ENCODE results near the gene BDKRB1.

The BDKRB1 gene

GRCh38 chr14:96260341-96260821 is 4.4 kb downstream of the BDKRB1 start:
- ATAC-seq (ENCODE audit: low read depth), result no peak
- peaks cover 4% of the 10 kb centered on the region for H3K9me3 Mint-ChIP-seq
- no peak overlapping the region for H3K4me3 Mint-ChIP-seq
- peaks cover 3% of the 10 kb centered on the region for H3K27me3 Mint-ChIP-seq
- H3K4me1 Mint-ChIP-seq, result no peaks in the 10 kb centered on the region
- no peaks in the 10 kb centered on the region for H3K36me3 Mint-ChIP-seq
- DNase-seq (ENCODE audit: low spot score in 2 of 2), result no peak
- no peak overlapping the region for H3K27ac Mint-ChIP-seq

DNA sequence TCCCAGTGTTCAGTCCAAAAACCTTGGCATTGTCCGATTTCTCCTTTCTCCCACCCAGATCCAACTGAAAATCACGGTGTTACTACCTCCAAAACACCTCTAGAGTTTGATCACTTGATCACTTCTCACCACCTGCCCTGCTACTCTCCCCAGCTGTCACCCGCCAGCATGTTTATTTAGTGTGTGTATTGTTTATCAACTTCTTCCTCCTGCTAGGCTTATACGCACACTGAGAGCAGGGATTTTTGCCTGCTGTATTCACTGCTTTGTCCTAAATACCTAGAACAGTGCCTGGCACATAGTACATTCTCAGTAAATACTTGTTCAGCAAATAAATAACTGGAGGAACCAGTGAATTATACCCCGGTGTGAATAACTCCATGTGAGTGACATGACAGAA is 5.0 kb downstream of the BDKRB1 start:
- no peak for DNase-seq (ENCODE audit: low spot score in 2 of 2)
- Mint-ChIP-seq H3K4me1 (no peaks in the 10 kb centered on the region), H3K36me3 (no peaks in the 10 kb centered on the region), H3K27me3 (peaks cover 7% of the 10 kb centered on the region), H3K4me3 (no peak overlapping the region), H3K9me3 (peaks cover 4% of the 10 kb centered on the region), H3K27ac (no peak overlapping the region)
- no peak for ATAC-seq (ENCODE audit: low read depth)

GRCh38 chr14:96261772-96262655 is 6.0 kb downstream of the BDKRB1 start:
- H3K9me3 Mint-ChIP-seq, result peaks cover 4% of the 10 kb centered on the region
- ATAC-seq (ENCODE audit: low read depth) (no peak), DNase-seq (ENCODE audit: low spot score in 2 of 2) (no peak)
- no peak overlapping the region for H3K4me3 Mint-ChIP-seq
- no peaks in the 10 kb centered on the region for H3K36me3 Mint-ChIP-seq
- H3K27ac Mint-ChIP-seq, result no peak overlapping the region
- H3K27me3 Mint-ChIP-seq, result peaks cover 12% of the 10 kb centered on the region
- no peaks in the 10 kb centered on the region for H3K4me1 Mint-ChIP-seq

GRCh38 chr14:96263347-96264199 is 7.6 kb downstream of the BDKRB1 start:
- no peak overlapping the region for H3K4me3 Mint-ChIP-seq
- no peak for DNase-seq (ENCODE audit: low spot score in 2 of 2)
- no peak for ATAC-seq (ENCODE audit: low read depth)
- no peak overlapping the region for H3K27ac Mint-ChIP-seq
- H3K27me3 Mint-ChIP-seq, result peaks cover 10% of the 10 kb centered on the region
- H3K4me1 Mint-ChIP-seq, result no peaks in the 10 kb centered on the region
- no peaks in the 10 kb centered on the region for H3K36me3 Mint-ChIP-seq
- peaks cover 4% of the 10 kb centered on the region for H3K9me3 Mint-ChIP-seq

GRCh38 chr14:96264200-96264553 is 8.2 kb downstream of the BDKRB1 start:
- Mint-ChIP-seq H3K4me1 (no peaks in the 10 kb centered on the region), H3K27ac (no peak overlapping the region), H3K27me3 (peaks cover 10% of the 10 kb centered on the region), H3K4me3 (no peak overlapping the region), H3K9me3 (peaks cover 4% of the 10 kb centered on the region), H3K36me3 (no peaks in the 10 kb centered on the region)
- DNase-seq (ENCODE audit: low spot score in 2 of 2), result no peak
- no peak for ATAC-seq (ENCODE audit: low read depth)

DNA sequence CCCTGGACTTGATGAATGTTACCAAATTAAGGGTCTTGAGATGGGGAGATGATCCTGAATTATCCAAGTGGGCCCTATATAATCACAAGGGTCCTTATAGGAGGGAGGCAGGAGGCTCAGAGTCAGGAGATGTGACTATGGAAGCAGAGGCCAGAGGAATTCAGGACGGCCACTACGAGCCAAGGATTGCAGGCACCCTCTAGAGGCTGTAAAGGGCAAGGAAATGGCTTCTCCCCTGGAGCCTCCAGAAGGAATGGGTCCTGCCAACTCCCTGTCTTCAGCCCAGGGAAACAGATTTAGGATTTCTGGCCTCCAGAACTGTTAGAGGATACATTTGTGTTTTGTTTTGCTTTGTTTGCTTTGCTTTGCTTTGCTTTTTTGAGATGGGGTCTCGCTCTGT is 8.8 kb downstream of the BDKRB1 start:
- DNase-seq (ENCODE audit: low spot score in 2 of 2), result no peak
- H3K4me1 Mint-ChIP-seq, result no peaks in the 10 kb centered on the region
- H3K9me3 Mint-ChIP-seq, result peaks cover 4% of the 10 kb centered on the region
- no peak for ATAC-seq (ENCODE audit: low read depth)
- H3K4me3 Mint-ChIP-seq, result no peak overlapping the region
- no peaks in the 10 kb centered on the region for H3K36me3 Mint-ChIP-seq
- no peak overlapping the region for H3K27ac Mint-ChIP-seq
- peaks cover 15% of the 10 kb centered on the region for H3K27me3 Mint-ChIP-seq

DNA sequence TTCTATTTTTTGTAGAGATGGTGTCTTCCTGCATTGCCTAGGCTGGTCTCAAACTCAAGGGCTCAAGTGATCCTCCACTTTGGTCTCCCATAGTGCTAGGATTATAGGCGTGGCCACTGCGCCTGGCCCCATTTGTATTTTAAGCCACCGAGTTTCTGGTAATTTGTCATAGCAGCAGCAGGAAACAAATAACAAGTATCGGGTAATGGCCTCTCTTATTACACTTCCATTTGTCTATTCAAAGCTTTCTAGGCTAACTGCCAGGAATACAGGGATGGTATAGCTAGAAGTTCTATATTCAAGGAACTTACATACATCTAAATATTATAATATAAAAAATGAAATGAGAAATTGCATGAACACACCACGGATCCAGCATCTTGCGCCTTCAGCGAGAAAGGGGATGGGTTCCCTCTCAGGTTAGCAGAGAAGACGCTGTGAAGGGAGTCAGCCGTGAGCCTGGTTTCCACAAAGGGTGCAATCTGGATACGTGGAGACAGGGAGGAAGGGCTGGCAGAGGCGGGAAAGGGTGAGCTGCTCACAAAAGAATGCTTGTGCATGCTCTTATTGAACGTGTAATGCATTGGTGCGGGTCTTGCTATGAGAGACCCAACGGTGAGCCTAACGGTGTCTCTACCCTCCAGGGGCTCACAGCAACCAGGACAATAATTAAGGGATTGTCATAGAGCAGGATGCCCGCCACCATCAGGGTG is 9.5 kb downstream of the BDKRB1 start:
- Mint-ChIP-seq H3K27me3 (peaks cover 15% of the 10 kb centered on the region), H3K27ac (no peak overlapping the region), H3K4me1 (no peaks in the 10 kb centered on the region), H3K9me3 (peaks cover 4% of the 10 kb centered on the region), H3K4me3 (no peak overlapping the region), H3K36me3 (no peaks in the 10 kb centered on the region)
- DNase-seq (ENCODE audit: low spot score in 2 of 2) (no peak), ATAC-seq (ENCODE audit: low read depth) (no peak)

DNA sequence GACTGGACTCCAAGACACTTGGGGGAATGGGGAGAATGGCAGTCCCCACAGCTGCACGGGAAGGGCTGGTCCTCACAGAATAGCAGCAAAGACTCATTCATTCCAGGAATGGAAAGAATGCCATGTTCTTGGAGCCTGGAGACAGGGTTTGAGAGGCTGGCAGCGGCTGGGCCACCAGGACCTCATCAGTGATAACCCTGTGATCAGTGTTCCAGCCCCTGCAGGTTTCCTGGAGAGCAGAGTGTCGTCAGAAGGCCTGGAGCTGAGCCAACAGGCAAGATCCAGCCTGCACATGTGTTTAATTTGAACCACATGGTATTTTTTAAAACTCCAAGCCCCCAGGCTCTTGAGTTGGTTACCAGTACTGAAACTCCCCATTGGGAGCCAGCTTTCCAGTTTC is 11.3 kb downstream of the BDKRB1 start:
- H3K4me1 Mint-ChIP-seq, result no peaks in the 10 kb centered on the region
- peaks cover 5% of the 10 kb centered on the region for H3K9me3 Mint-ChIP-seq
- no peak overlapping the region for H3K27ac Mint-ChIP-seq
- H3K36me3 Mint-ChIP-seq, result no peaks in the 10 kb centered on the region
- H3K4me3 Mint-ChIP-seq, result no peak overlapping the region
- ATAC-seq (ENCODE audit: low read depth) (no peak), DNase-seq (ENCODE audit: low spot score in 2 of 2) (no peak)
- H3K27me3 Mint-ChIP-seq, result peaks cover 16% of the 10 kb centered on the region

DNA sequence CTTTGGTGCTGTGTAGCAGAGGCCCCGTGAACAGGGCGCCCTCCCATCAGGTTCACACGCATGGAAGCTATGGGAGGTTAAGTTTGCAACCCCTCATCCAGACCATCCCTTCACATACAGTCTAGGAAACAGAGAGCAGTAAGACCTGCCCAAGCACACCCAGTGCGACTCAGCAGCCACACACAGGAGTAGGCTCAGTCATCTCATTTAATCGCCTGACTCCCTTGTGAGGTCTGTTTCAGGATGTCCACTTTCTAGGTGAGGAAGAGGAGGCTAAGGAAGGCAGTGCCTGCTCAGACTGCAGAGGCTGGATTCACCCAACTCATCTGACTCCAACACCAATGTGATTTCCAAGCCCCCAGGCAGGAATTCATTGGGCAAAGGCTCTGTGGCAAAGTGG is 11.9 kb downstream of the BDKRB1 start:
- H3K27me3 Mint-ChIP-seq, result peaks cover 16% of the 10 kb centered on the region
- H3K4me3 Mint-ChIP-seq, result no peak overlapping the region
- H3K27ac Mint-ChIP-seq, result no peak overlapping the region
- H3K9me3 Mint-ChIP-seq, result peaks cover 5% of the 10 kb centered on the region
- no peak for ATAC-seq (ENCODE audit: low read depth)
- no peak for DNase-seq (ENCODE audit: low spot score in 2 of 2)
- no peaks in the 10 kb centered on the region for H3K4me1 Mint-ChIP-seq
- no peaks in the 10 kb centered on the region for H3K36me3 Mint-ChIP-seq

DNA sequence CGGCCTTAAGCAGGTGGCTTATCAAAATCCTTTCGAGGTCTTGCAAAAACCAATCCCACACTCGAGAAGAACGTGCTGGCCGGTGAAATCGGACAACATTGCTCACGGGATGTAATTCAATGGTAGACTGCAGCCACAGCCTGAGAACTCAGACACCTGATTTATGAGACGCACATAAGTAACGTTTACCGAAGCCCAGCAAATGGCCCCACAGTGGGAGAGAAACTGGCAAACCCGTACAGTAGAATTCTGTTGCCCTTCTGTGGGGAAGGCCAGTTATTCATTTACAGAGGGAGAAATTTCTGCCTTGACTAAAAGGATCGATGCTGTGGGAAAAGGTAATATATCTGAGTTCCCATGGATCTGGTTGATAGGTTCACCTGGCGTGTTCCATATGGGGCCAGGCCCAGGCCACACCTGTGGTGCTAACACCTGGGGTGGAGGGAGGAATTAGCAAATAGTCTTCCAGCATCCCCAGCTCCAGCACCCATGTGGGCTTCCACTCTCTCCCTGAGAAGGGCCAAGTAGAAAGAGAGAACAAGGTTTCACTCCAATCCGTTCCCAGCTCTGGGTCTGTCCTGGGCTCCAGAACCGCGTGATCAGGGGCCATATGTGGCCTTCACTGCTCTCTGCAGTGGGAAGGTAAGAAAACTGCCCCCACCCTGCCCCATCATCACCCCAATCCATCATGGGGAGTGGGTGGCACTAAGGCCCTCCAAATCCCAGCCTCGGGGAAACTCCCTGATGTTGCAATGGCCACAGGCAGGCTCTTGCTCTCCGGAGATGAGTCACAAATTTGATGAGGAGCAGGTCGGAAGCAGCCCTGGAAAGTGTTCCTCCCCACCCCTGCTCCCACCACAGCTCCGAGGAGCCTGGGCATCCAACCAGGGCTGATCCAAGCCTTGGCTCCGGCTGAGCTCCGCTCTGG is 12.7 kb downstream of the BDKRB1 start:
- Mint-ChIP-seq H3K4me1 (no peaks in the 10 kb centered on the region), H3K27ac (no peak overlapping the region), H3K27me3 (peaks cover 16% of the 10 kb centered on the region), H3K36me3 (no peaks in the 10 kb centered on the region), H3K9me3 (peaks cover 2% of the 10 kb centered on the region), H3K4me3 (no peak overlapping the region)
- no peak for DNase-seq (ENCODE audit: low spot score in 2 of 2)
- ATAC-seq (ENCODE audit: low read depth), result no peak

- ATAC-seq (ENCODE audit: low read depth), result no peak
- no peak overlapping the region for H3K27ac Mint-ChIP-seq
These were observed 13.3 kb downstream of the BDKRB1 start for GRCh38 chr14:96269359-96269710.

DNA sequence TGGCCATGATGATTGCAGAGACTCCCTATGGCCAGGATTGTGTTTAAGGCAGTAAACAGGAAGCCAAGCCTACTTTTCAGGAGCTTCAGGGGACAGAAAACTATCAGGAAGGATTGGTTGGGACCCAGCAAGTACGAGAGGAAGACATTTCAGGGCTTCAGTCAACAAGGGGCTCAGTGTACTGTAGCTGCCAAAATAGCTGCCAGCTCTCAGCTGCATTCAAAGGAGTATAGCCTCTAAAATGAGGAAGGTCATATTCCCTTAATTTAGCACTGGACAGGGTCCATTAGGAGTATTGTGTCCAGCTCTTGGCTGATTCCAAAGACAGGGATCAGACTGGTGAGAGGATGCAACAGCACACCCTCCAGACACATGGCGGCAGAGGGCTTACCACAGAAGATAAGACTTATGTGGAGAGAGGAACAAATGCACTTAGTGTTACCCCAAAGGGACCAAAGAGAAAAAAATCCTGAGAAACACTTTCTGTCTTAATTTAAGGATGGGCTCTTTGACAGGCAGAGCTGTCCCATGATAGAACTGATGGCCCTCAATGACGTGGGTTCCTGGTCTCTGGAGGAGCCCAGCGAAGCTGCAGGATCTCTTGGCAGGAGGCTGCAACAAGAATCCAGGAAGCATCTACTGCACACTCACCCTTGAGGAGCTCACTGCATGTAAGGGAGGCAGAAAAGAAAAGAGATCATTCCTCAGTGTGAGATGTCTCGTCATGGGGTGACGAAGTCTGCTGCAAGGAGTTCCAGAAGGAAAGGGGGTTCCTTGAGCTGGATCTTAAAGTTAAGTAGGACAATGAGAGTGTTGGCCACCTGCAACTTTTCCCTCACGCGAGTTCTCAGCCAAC is 14.8 kb downstream of the BDKRB1 start:
- Mint-ChIP-seq H3K4me1 (no peaks in the 10 kb centered on the region), H3K27ac (no peak overlapping the region), H3K36me3 (no peaks in the 10 kb centered on the region), H3K27me3 (peaks cover 15% of the 10 kb centered on the region), H3K4me3 (no peak overlapping the region), H3K9me3 (peaks cover 1% of the 10 kb centered on the region)
- no peak for DNase-seq (ENCODE audit: low spot score in 2 of 2)
- no peak for ATAC-seq (ENCODE audit: low read depth)

More at GRCh38 chr14:96269359-96269710, 13.3 kb downstream of the BDKRB1 start:
- Mint-ChIP-seq H3K4me1 (no peaks in the 10 kb centered on the region), H3K36me3 (no peaks in the 10 kb centered on the region), H3K9me3 (peaks cover 1% of the 10 kb centered on the region), H3K27me3 (peaks cover 16% of the 10 kb centered on the region), H3K4me3 (no peak overlapping the region)
- DNase-seq (ENCODE audit: low spot score in 2 of 2), result no peak

Measured in memory B cell (primary cell).